CD1c-positive myeloid dendritic cell (primary cell): ENCODE data around the gene MYOT.
"Not testable (repeated sequence)": the region's sequence is repeated elsewhere in the genome, so short reads cannot be mapped to it uniquely, and the experiment has no call there.

Experiments used
- DNase-seq: peaks from one replicate; pipeline ENCODE4 v3.0.0-alpha.2; 2016; ENCODE audit errors: extremely low spot score

The MYOT gene

DNA sequence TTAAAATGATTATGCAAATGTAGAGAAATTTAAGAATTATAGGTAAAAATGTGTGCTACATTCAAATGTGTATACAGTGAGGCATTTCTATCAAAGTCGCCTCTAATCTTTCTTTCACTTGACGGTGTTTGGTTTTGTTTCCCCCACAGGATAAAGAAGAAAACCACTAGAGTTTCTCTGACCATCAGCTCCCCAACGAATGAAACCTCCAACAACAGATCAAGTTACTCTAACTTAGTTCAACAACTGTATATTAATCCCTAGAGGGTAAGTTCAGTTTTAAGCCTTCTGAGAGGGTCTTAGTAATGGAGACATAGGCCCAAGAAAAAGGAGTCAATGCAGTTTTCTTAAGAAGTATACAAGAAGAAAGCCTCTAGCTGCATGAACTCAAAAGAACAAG, 11.5 kb upstream of the MYOT start:
- DNase-seq = no peak

DNA sequence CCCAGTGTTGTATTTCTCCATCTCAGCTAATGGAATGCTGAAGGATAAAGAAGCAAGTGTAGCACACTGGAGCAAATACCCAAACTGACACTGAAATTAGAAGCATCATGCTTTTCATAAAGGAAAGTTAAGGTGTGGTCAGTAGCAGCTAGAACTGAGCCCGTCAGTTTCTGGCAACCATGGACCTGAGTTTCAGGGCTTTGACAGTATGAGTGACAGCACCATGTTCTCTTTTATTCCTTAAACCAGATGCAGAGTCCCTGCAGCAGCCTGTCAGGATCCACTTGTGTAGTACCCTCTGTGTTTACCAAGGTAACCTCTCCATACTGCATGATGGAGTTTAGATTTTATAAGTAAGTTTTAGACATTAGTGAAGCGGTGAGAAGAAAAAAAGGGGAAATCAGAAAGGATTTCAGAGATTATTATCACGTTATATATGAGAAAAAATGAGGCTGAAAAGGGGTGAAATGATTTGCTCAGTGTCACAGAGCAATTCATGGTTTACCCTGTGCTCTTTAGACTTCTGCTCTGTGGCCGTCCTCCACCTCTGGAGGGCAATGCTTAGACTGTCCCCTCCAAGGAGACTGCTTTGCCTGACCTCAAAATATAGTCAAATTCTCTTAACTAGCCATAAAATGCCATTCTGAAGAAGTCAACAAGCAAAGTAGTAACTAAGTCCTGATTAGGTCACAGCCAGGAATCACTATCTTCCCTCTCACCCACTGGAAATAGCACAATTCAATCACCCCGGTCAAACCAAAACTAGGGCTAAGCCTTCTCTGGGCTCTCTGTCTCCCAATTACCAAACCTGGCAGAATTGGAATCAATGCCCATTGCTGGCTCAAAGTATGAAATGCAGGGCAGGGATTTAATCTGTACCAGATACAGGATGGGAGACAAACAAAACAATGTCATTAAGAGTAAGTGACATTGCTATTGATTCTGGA, 10.5 kb upstream of the MYOT start:
- peak; percentile 12 for DNase-seq

DNA sequence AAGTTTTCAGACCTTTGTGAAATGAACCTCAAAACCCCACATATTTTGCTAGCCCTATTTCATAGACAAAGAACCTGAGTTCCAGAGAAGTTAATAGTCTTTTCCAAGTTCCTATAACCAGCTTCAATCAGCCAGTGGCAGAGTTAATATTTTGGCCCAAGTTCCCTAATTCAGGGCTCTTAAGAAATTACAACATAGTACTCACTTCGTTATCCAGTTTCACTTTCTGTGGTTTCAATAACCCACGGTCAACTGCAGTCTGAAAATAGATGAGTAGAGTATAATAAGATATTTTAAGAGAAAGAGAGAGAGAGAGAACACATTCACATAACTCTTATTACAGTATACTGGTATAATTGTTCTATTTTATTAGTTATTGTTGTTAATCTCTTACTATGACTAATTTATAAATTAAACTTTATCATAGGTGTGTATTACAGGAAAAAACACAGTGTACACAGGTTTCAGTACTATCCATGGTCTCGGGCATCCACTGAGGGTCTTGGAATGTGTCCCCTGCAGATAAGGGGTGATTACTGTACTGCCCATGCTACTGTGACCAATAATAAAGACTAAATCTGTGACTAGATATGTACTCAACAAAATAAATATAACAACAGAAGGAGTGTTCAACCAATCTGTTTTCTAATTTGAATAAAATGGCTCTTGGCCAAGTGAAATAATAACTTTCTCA, 9.3 kb upstream of the MYOT start:
- DNase-seq = peak; percentile 87

DNA sequence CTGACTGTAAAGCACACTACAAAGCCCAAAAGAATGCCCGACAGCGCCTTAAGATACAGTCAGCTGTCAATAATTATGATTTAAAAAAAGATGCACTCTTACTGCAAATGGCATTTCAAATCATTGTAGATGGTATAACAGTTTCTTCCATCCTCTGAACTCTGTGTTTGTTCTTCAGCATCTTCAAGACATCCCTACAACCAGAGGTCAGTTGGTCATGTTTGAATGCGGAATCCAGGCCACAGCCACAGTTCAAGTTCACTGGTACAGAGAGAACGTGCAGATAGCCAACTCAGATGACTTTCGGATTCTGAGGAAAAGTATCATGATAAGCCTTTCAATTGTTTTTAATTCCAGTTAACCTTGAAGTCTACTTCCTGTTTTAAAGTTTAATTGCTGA, 8.7 kb upstream of the MYOT start:
- DNase-seq = peak; percentile 35

DNA sequence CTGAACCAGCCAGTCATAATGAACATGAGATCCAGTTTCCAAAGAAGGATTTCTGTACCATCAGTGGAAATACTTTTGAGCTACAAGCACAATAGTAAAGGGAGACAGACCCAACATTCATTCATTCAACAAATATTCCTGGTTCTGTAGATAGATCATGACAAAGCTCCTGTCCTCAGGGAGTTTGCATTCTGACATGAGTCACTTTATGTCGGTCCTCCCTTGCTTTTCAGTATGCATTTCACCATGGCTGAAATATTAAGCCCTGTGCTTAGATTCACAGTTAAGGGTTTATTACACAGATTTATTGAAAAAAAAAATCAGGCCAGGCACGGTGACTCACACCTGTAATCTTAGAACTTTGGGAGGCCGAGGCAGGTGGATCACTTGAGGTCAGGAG, 5.4 kb upstream of the MYOT start:
- no peak for DNase-seq

DNA sequence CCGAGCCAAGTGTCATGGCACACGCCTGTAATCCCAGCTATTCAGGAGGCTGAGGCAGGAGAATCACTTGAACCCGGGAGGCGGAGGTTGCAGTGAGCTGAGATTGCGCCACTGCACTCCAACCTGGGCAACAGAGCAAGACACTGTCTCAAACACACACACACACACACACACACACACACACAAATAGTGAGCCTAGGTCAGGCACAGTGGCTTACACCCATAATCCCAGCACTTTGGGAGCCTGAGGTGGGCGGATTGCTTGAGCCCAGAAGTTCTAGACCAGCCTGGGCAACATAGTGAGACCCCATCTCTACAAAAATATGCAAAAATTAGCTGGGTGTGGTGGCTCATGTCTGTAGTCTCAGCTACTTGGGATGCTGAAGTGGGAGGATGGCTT, 4.0 kb upstream of the MYOT start:
- DNase-seq = not testable (repeated sequence)

DNA sequence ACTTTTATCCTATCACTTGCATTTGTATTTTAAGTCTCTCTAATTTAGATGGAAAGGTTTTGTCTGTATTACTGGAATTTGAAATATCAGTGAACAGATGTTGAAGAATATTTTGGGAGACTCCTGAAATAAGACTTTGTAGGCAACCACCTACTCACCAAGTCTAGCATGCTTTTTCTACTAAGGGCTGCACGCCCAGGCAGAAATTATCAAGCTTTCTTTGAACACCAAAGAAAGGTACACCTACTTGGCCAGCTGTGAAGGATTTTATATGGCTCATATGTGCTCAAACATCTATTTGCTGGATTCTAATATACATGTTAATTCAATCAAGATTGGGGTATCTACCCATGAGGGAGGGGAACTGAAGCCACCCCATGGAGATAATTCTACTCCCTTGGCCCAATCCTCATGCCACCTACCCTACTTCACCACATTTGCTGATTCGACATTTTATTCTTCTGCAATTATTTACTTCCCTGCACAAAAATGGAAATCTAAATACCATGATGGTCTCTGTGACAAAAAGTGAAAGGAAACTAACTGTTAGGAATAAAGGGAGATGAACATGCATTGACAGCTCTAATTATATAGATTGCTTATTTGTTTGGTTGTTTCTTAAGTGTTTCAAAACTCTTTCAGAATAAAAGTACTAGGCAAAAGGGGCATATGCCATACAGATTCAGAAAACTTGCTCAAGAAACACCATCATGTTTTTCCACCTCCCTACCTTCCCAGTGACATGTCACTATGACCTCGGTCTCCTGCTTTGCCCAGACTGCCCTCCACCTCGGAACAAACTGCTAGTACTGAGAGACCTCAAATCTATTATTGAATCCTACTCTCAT, 895 bp upstream of the MYOT start:
- no peak for DNase-seq

DNA sequence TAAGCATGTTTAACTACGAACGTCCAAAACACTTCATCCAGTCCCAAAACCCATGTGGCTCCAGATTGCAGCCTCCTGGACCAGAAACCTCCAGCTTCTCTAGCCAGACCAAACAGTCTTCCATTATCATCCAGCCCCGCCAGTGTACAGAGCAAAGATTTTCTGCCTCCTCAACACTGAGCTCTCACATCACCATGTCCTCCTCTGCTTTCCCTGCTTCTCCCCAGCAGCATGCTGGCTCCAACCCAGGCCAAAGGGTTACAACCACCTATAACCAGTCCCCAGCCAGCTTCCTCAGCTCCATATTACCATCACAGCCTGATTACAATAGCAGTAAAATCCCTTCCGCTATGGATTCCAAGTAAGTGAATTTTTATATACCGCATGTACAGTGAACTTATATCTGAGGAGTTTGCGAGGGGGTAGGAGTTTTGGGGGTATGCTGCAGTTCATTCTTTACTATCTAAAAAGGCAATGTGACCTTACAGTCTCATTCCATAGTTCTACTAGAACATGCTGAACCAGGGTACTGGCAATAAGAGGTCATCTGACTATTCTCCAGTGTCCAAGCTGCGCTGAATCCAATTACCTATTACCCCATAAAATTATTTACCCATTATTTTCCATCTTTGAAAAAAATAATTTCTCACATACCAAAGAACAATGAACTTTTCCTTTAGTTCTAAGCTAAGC, 3.1 kb downstream of the MYOT start:
- DNase-seq = no peak

DNA sequence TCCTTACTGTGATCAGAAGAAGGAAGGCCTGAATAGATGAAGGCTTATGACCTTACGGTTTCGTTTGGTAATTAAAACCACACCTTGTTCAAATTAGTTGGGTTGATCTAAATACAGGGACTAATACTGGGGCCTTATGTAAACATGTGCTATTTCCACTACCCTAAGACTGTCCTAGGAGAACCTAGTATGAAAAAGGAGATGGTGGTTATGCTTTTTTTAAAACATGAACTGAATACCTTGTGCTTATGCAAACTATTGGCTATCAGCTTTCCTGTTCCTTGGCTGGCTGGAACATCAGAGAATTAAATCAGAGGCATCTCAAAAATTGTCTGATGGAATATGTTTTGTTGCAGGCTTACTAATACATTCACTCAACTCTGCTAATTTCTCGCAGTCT, 3.9 kb downstream of the MYOT start:
- no peak for DNase-seq

DNA sequence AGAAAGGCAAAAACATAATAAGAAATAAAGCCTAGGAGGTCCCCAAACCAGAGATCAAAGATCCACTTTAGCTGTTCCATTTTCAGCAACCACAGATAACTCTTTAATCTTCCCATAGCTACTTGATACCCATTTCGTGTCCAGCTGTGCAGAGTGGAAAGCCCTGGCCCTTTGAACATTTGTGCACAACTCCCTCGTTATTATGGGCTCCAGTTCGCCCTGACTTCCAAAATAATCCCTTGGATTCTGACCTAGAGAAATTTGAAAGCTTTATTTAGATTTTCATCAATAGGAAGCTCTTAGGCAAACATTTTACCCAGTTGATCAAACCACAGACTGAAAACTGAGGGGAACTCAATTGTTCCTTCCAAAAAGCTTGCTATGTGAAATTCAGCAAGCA, 4.8 kb downstream of the MYOT start:
- DNase-seq = no peak

DNA sequence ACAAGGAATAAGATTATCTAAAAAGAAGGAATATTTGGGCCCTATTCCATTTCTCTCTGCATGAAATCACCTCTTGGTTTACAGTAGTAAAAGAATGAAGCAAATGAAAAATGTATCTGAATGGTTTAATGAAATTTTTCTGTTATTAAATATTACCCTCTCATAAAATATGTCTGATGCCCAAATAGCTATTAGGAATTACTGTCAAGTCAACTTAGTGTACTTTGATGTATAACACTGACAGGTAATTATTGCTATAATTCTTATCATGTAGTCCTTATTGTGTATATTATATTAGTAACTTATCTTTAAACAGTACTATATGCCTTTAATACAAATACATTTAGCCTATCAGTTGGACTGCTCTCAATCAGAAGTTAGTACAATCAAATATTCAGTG, 8.4 kb downstream of the MYOT start:
- DNase-seq = no peak

DNA sequence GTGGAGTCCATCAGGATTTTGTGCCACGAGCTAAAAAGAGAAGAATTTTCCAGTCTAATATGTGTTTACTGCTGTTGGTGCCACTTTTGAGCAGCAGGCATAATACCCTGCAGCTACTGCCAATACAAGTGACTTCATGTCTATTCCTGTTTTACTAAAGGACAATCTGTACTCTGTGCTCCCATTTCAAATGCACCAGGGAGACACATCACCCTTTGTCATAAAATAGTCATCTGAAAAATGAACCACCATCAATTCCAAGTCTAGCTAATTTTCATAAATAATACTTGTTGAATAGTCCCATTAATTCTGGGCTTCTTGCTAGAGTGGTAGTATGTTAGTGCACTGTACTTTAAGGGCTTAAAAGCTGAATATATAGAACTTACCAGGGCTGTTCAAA, 12.7 kb downstream of the MYOT start:
- DNase-seq = no peak

DNA sequence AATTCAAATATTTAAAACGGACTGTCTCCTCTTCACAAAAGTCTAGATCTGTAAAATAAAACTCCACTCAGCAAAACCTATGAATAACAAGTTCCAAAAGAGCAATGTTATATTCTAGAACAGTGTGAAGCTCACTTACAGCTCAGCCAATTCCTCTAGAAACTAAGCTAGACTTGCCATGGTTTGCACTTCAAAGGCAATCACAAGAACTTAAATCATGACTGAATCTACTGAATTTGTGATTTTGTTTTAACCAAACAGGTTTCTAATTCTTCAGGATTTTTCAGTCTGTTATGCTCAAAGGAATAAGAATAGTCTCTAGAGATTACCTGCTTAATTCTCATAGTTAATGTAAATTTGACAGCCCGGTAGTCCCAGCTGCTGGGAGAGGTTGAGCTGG, 20.2 kb downstream of the MYOT start:
- DNase-seq = no peak

DNA sequence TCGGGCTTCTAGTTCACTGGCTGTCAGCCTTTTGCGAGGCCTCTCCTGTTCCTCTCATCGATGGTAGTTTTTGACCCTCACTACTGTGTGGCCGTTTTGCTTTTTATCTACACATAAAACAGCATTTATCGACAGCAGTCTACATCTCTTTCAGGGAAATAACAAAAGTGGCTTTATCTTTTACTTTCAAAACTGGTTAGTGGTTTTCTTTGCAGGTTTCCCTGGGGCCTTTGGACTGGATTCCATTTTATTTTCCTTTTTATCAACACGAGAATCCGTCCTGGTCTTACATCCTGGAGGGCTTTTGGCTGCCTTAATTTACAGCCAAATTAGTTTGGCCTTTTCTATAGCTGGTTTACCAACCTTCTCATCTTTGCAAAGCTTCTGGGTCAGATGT, 20.8 kb downstream of the MYOT start:
- DNase-seq = no peak

DNA sequence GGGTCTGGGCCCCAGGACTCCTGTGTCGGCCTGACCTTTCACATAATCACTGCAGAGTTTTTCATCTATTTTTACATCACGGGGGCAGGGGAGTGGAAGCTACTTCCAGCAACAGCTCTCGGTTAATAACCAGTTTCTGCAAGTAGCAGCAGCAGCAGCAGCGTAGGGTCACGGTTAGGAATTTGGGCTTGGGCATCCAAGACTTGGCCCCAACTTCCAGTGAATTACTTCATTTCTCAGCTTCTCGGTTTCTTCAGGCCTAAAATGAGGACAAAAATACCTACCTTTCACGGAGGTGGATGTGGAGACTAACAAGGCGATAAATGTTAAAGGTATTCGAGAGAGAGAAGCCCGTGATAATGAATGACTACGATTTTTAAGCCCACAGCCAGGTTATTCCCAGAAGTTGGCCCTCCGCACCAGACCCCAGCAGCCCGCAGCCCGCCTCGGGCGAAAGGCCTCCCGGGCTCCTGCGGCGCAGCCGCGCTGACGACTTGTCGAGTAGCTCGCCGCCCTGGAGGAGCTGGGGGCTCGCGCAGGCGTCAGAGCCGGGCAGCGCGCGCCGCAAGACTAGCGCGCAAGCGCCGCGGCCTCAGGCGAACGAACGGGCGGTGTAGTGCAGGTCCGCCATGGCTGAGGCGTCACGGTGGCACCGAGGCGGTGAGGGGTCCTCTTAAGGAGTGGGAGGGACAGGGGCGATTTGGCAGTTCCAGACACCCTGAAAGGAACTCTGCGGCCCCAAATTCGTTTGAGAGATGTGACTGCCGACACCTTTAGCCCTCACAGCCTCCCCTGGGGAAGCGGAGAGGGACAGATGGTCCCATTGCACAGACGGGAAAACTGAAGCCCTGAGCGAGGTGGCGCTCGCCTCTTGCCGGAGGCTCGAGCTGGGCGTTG, 21.5 kb downstream of the MYOT start, which contains the start of gene PKD2L2:
Gene PKD2L2, plus strand, starts transcription at position 595 of the 897 bp plus-strand sequence. Its CDS starts 35 bp downstream, at position 630.
- DNase-seq = peak; percentile 90

DNA sequence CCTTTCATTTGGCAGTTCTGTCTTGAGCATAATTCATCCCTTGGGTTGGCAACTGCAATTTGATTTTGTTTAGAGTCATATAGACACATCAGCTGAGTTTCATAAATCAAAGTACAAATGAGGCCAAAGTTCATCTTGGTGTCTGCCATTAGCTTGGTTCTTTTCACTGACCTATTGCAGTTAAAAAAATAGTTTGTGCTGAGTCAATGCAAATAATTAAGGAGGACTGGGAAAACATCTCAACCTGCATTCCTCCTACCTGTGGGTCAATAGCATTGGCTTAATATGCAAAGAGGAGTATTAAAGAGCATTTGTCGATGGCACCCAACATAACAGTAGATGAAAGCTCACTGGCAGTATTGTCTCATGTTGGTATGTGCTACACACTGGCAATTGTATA, 23.2 kb downstream of the MYOT start:
- DNase-seq = no peak

DNA sequence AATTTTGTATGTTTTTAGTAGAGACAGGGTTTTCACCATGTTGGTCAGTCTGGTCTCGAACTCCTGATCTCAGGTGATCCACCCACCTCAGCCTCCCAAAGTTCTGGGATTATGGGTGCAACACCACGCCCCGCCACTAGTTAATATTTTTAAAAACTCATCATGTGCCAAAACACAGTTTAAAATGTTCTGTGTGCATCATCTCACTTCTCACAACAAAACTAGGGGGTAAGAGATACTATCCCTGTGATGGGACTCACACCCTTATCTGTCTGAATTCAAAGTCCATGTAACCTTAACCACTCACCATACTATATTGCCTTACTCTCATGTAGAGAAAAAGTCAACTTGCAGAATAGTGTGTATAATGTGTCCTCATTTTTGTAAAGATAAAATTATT, 24.2 kb downstream of the MYOT start:
- no peak for DNase-seq

DNA sequence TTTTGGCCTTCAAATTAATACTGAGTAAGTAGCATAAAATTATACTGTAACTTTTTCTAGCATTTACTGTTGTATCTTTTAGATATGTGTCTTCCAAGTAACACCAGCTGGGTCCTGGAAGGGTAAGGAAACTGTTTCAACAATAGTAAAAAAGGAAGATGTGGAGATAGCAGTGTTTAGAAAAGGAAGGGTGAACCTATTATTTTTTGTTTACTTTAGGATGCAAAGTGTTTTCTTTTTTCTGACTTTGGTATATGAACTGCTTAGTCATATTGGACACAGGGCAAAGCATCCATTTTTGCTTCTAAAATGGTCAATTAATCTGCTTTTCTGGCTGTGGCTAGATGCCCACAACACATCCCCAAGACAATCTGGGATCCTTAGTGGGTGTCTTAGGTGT, 26.9 kb downstream of the MYOT start:
- no peak for DNase-seq

DNA sequence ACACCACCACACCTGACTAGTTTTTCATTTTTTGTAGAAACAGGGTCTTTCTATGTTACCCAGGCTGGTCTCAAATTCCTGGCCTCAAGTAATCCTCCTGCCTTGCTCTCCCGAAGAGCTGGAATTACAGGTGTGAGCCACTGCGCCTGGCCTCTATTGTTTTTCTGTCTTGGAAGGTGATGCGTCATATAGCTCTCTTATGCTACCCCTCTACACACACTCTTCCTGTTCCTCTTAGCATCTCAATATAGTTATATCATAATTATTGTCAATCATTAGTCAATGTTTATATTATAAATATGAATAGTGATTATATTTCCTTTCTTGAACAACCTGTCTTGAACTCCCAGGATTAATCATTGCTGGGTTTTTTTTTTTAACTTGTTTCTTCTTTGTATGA, 28.9 kb downstream of the MYOT start:
- DNase-seq = no peak

DNA sequence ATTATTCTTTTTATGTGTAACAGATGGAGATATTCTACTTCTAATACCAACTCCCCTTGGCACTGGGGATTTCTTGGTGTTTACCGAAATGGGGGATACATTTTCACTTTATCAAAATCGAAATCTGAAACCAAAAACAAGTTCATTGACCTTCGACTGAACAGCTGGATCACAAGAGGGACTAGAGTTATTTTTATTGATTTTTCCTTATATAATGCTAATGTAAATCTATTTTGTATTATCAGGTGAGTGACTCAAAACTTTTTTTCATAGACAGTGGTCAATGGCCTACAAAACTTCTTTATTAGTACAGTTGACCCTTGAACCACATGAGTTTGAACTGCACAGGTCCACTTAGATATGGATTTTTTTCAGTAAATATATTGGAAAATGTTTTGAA, 31.8 kb downstream of the MYOT start:
- no peak for DNase-seq
